ENCODE measurements around the gene DOCK4.

Gene DOCK4

DNA sequence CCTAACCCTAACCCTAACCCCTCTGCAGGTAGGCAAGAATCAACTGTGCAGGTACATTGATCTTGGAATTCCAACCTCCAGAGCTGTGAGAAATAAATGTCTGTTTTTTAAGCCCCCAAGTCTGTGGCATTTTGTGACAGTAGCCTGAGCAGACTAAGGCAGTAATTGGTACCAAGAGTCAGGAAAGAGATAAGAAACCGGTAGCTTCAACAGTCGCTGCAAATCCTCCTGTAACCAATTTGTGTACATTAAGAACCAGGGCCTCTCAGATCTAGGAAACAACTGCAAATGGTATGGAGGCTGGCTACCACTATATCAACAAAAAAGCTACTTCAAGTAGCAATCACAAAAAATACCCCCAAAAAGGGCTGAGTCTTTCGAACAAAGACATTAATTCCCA is 67.3 kb downstream of the DOCK4 start:
- no peaks in the 10 kb centered on the region for H3K9me3 ChIP-seq (ENCODE audit: insufficient read depth, low read depth, low read length)
- no peaks in the 10 kb centered on the region for H3K36me3 ChIP-seq (ENCODE audit: insufficient read depth, low read length)
- H3F3A ChIP-seq (ENCODE audit: low read depth): no peaks in the 10 kb centered on the region
- H3K9ac ChIP-seq (ENCODE audit: low read depth, low read length, poor library complexity, severe bottlenecking): no peak overlapping the region
- no peak overlapping the region for H2AFZ ChIP-seq (ENCODE audit: low read length)
- H3K27me3 ChIP-seq (ENCODE audit: insufficient read depth, low read length, poor library complexity, severe bottlenecking): no peaks in the 10 kb centered on the region
- no peaks in the 10 kb centered on the region for H4K20me1 ChIP-seq (ENCODE audit: insufficient read depth, low read length, poor library complexity, severe bottlenecking)
- H3K4me2 ChIP-seq (ENCODE audit: low read depth, low read length, poor library complexity, severe bottlenecking): no peak overlapping the region
- no peak overlapping the region for H3K4me3 ChIP-seq (ENCODE audit: low read length, poor library complexity, severe bottlenecking)
- no peaks in the 10 kb centered on the region for H3K79me2 ChIP-seq (ENCODE audit: insufficient read depth, low read length)
- H3K4me1 ChIP-seq (ENCODE audit: insufficient read depth, low read length, poor library complexity, severe bottlenecking): peaks cover 7% of the 10 kb centered on the region
- no peaks in the 10 kb centered on the region for H3K9me2 ChIP-seq (replicated peaks; ENCODE audit: low read depth, low read length)
- TF ChIP-seq EZH2phosphoT487 (IDR thresholded peaks at IDR 0.05; ENCODE audit: borderline replicate concordance): no peak
- TF ChIP-seq, protein P1, sequence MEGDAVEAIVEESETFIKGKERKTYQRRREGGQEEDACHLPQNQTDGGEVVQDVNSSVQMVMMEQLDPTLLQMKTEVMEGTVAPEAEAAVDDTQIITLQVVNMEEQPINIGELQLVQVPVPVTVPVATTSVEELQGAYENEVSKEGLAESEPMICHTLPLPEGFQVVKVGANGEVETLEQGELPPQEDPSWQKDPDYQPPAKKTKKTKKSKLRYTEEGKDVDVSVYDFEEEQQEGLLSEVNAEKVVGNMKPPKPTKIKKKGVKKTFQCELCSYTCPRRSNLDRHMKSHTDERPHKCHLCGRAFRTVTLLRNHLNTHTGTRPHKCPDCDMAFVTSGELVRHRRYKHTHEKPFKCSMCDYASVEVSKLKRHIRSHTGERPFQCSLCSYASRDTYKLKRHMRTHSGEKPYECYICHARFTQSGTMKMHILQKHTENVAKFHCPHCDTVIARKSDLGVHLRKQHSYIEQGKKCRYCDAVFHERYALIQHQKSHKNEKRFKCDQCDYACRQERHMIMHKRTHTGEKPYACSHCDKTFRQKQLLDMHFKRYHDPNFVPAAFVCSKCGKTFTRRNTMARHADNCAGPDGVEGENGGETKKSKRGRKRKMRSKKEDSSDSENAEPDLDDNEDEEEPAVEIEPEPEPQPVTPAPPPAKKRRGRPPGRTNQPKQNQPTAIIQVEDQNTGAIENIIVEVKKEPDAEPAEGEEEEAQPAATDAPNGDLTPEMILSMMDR (conservative IDR thresholded peaks at IDR 0.05; ENCODE audit: low read length): no peak

DNA sequence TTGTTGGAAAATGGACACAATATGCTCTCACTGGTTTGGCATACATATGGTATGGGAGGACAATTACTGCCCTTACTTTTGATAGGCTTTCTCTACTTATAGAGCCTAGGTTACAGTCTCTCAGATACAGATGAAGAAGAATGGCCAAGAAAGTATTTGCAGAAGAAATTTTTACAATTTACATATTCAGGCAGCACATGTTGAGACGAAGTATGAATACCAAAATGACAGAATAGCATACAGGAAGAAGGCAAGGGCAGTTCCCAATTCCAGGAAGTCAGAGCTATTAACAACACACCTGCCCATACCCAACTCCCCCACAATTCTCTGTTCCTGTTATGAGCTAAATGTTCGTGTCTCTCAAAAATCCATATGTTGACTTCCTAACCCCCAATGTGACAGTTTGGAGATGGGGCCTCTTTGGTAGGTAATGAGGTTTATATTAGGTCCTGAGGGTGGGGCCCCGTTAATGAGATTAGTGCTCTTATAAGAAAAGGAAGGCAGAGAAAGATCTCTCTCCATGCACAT is 67.8 kb downstream of the DOCK4 start:
- Histone ChIP-seq H2AFZ (ENCODE audit: low read length) (no peak overlapping the region), H3F3A (ENCODE audit: low read depth) (no peaks in the 10 kb centered on the region), H3K27me3 (ENCODE audit: insufficient read depth, low read length, poor library complexity, severe bottlenecking) (no peaks in the 10 kb centered on the region), H3K36me3 (ENCODE audit: insufficient read depth, low read length) (no peaks in the 10 kb centered on the region), H4K20me1 (ENCODE audit: insufficient read depth, low read length, poor library complexity, severe bottlenecking) (no peaks in the 10 kb centered on the region), H3K9me3 (ENCODE audit: insufficient read depth, low read depth, low read length) (no peaks in the 10 kb centered on the region), H3K4me2 (ENCODE audit: low read depth, low read length, poor library complexity, severe bottlenecking) (no peak overlapping the region), H3K79me2 (ENCODE audit: insufficient read depth, low read length) (no peaks in the 10 kb centered on the region), H3K4me1 (ENCODE audit: insufficient read depth, low read length, poor library complexity, severe bottlenecking) (peaks cover 7% of the 10 kb centered on the region), H3K4me3 (ENCODE audit: low read length, poor library complexity, severe bottlenecking) (no peak overlapping the region), H3K9me2 (replicated peaks; ENCODE audit: low read depth, low read length) (no peaks in the 10 kb centered on the region), H3K9ac (ENCODE audit: low read depth, low read length, poor library complexity, severe bottlenecking) (no peak overlapping the region)
- TF ChIP-seq EZH2phosphoT487 (IDR thresholded peaks at IDR 0.05; ENCODE audit: borderline replicate concordance): no peak
- TF ChIP-seq, protein P1 (conservative IDR thresholded peaks at IDR 0.05; ENCODE audit: low read length): no peak

DNA sequence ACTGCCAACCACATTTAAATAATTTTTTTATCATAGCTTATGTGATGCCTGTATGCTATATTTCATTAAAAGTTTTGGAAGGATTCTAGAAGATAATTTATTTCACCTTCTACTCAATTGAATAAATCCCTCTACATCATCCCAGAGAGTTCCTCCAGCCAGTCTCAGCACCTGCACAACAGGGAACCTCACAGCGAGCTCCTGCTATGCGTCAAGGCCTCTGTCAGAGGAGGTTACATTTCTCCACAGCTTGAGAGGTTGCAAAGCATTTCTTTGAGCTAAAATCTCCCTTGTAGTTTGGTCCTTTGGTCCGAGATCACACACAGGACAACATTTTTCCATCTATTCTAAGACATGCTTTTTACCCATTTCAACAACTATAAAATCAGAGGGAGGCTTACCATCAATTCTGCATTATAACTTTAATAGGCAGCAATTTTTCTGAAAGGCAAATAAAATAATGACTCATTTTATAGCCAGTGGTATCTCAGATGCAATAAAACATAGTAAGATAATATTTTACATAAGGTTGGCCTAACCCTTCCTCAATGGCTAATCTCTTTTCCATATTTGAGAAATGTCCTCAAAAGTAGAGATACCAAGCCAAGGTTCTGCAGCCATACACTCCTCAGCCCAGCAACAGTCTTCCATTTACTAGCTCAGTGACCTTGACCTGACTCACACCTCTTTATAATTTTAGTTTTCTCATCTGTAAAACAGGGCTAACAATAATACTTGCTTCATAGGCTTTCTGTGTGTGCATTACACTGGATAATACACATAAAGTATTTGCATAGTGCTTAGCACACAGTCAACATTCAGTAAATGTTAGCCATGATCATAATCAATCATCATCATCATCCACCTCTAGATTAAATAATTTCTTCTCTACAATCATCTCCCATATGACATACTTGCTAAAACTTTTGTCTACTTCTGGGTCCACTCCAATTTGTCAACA is 68.8 kb downstream of the DOCK4 start:
- H3K79me2 ChIP-seq (ENCODE audit: insufficient read depth, low read length): no peaks in the 10 kb centered on the region
- peaks cover 13% of the 10 kb centered on the region for H3K4me1 ChIP-seq (ENCODE audit: insufficient read depth, low read length, poor library complexity, severe bottlenecking)
- no peaks in the 10 kb centered on the region for H4K20me1 ChIP-seq (ENCODE audit: insufficient read depth, low read length, poor library complexity, severe bottlenecking)
- no peak overlapping the region for H3K4me3 ChIP-seq (ENCODE audit: low read length, poor library complexity, severe bottlenecking)
- H2AFZ ChIP-seq (ENCODE audit: low read length): no peak overlapping the region
- H3K9ac ChIP-seq (ENCODE audit: low read depth, low read length, poor library complexity, severe bottlenecking): no peak overlapping the region
- H3K4me2 ChIP-seq (ENCODE audit: low read depth, low read length, poor library complexity, severe bottlenecking): no peak overlapping the region
- no peaks in the 10 kb centered on the region for H3K36me3 ChIP-seq (ENCODE audit: insufficient read depth, low read length)
- no peaks in the 10 kb centered on the region for H3K27me3 ChIP-seq (ENCODE audit: insufficient read depth, low read length, poor library complexity, severe bottlenecking)
- no peaks in the 10 kb centered on the region for H3F3A ChIP-seq (ENCODE audit: low read depth)
- no peaks in the 10 kb centered on the region for H3K9me3 ChIP-seq (ENCODE audit: insufficient read depth, low read depth, low read length)
- TF ChIP-seq, protein P1 (conservative IDR thresholded peaks at IDR 0.05; ENCODE audit: low read length): no peak
- no peak for TF ChIP-seq EZH2phosphoT487 (IDR thresholded peaks at IDR 0.05; ENCODE audit: borderline replicate concordance)
- H3K9me2 ChIP-seq (replicated peaks; ENCODE audit: low read depth, low read length): no peaks in the 10 kb centered on the region
